Omental fat pad (tissue), 4 donors: Measurements from ENCODE around the gene C11orf42. TPM values are rescaled to one million over a fixed set of nuclear protein-coding genes. Genes with fewer than 3 reads are reported as not detected.

Experiments
- ATAC-seq: fragments of 150-250 bp; one replicate; pipeline ENCODE4 v1.9.1; 2016; ENCODE audit warnings: mild to moderate bottlenecking, moderate library complexity; ENCODE audit not compliant: low FRiP score
- DNase-seq: peaks from one replicate; pipeline ENCODE4 v3.0.0-alpha.2; 2019; ENCODE audit warnings: low spot score
- CTCF ChIP-seq, 3 donors: fragments of 450-650 bp; IDR thresholded peaks; one replicate each; pipeline ENCODE4 v1.5.1; 2016 to 2017; ENCODE audit warnings: antibody characterized with exemption in 3 of 3, mild to moderate bottlenecking in 3 of 3, moderate library complexity in 2 of 3
- total RNA-seq, 4 donors: library from RNA; depleted of rRNA; stranded (reverse); fragments of >200 nt; gene quantifications; one replicate each; pipeline ENCODE4 v1.1.0, GENCODE V29; 2016

Gene C11orf42
- total RNA-seq, 4 donors from 2014 or later: not detected

- no peak for ATAC-seq
- TF ChIP-seq CTCF (IDR thresholded peaks at IDR 0.05): no peak
- no peak for DNase-seq
These were observed 1.3 kb downstream of the C11orf42 start for GRCh38 chr11:6206456-6207180.

GRCh38 chr11:6209801-6210200, 4.4 kb downstream of the C11orf42 start:
- TF ChIP-seq CTCF (IDR thresholded peaks at IDR 0.05): no peak
- ATAC-seq: no peak
- DNase-seq: no peak

- ATAC-seq (no peak), DNase-seq (no peak)
- no peak for TF ChIP-seq CTCF (IDR thresholded peaks at IDR 0.05)
These were observed 5.1 kb downstream of the C11orf42 start for GRCh38 chr11:6210274-6210955.

GRCh38 chr11:6214530-6214929, 9.2 kb downstream of the C11orf42 start:
- DNase-seq (no peak), ATAC-seq (no peak)
- TF ChIP-seq CTCF (IDR thresholded peaks at IDR 0.05): no peak

GRCh38 chr11:6216501-6216900, 11.1 kb downstream of the C11orf42 start:
- no peak for ATAC-seq
- no peak for DNase-seq
- TF ChIP-seq CTCF (IDR thresholded peaks at IDR 0.05): no peak

- no peak for TF ChIP-seq CTCF (IDR thresholded peaks at IDR 0.05)
- DNase-seq (no peak), ATAC-seq (no peak)
These were observed 12.4 kb downstream of the C11orf42 start for GRCh38 chr11:6217722-6218121.

- no peak for TF ChIP-seq CTCF (IDR thresholded peaks at IDR 0.05)
These were observed 14.0 kb downstream of the C11orf42 start for GRCh38 chr11:6219359-6219758.

More at GRCh38 chr11:6219359-6219758, 14.0 kb downstream of the C11orf42 start:
- ATAC-seq (peak; percentile 94), DNase-seq (no peak)
